PC-3 (cell line): ENCODE measurements around the gene NMD3. TPM values are rescaled to one million over a fixed set of nuclear protein-coding genes. Genes with fewer than 3 reads are reported as not detected.

Experiments
- ATAC-seq: fragments of 200-7000 bp; cut with Tn5 transposase; 2 replicates; pipeline ENCODE4 v1.9.1; 2020; ENCODE audit warnings: mild to moderate bottlenecking, moderate library complexity
- BruUV-seq: library from RNA; stranded (reverse); fragments of 400-500 nt; replicated peaks from 2 replicates; lab custom pipeline; 2021; lab: Mats Ljungman, UMichigan
- CTCF ChIA-PET: fragments of 300-600 bp; sonication (Branson Sonifier 250); formaldehyde crosslinking; loops from one replicate; lab custom pipeline; 2022; ENCODE audit warnings: antibody characterized with exemption; lab: Charles Lee
- POLR2A ChIA-PET: fragments of 300-600 bp; sonication (Branson Sonifier 250); formaldehyde crosslinking; loops from one replicate; lab custom pipeline; 2022; ENCODE audit warnings: antibody characterized with exemption; ENCODE audit not compliant: unreplicated experiment; lab: Charles Lee
- DNase-seq: peaks from one replicate; pipeline ENCODE4 v3.0.0-alpha.2; 2015
- H2AFZ ChIP-seq: fragments of 300-600 bp; sonication (generic); 2 replicates; pipeline ENCODE4 v1.6.0; 2016; ENCODE audit warnings: antibody characterized with exemption, low read length
- H3F3A ChIP-seq: fragments of 300-600 bp; sonication (generic); one replicate; pipeline ENCODE4 v1.6.0; 2017; ENCODE audit warnings: antibody characterized with exemption, low read length, control low read depth, mild to moderate bottlenecking; ENCODE audit not compliant: unreplicated experiment
- H3K27ac ChIP-seq: fragments of 300-600 bp; sonication (generic); 2 replicates; pipeline ENCODE4 v1.5.1; 2016; ENCODE audit warnings: mild to moderate bottlenecking, low read length
- H3K27me3 ChIP-seq: fragments of 300-600 bp; sonication (generic); 2 replicates; pipeline ENCODE4 v1.6.1; 2016; ENCODE audit warnings: low read length, mixed read lengths
- H3K36me3 ChIP-seq: fragments of 300-600 bp; sonication (generic); 2 replicates; pipeline ENCODE4 v1.6.1; 2016; ENCODE audit warnings: low read depth, mixed run types, low read length, mixed read lengths
- H3K4me1 ChIP-seq: fragments of 300-600 bp; sonication (generic); 2 replicates; pipeline ENCODE4 v1.5.1; 2016; ENCODE audit warnings: low read length; ENCODE audit not compliant: insufficient read depth
- H3K4me2 ChIP-seq: fragments of 300-600 bp; sonication (generic); 2 replicates; pipeline ENCODE4 v1.6.0; 2016; ENCODE audit warnings: low read length
- H3K4me3 ChIP-seq: fragments of 300-600 bp; sonication (generic); 2 replicates; pipeline ENCODE4 v1.5.1; 2016; ENCODE audit warnings: mild to moderate bottlenecking, low read length, mixed read lengths
- H3K79me2 ChIP-seq: fragments of 300-600 bp; sonication (generic); 2 replicates; pipeline ENCODE4 v1.6.1; 2017; ENCODE audit warnings: low read length, mixed read lengths
- H3K9ac ChIP-seq: fragments of 300-600 bp; sonication (generic); 2 replicates; pipeline ENCODE4 v1.6.0; 2016; ENCODE audit warnings: mild to moderate bottlenecking, low read length
- H3K9me2 ChIP-seq: fragments of 300-600 bp; sonication (generic); replicated peaks from 2 replicates; pipeline ENCODE4 v1.6.1; 2016; ENCODE audit warnings: mixed run types, low read length, mixed read lengths
- H3K9me3 ChIP-seq: fragments of 300-600 bp; sonication (generic); 2 replicates; pipeline ENCODE4 v1.6.1; 2016; ENCODE audit warnings: low read length, mixed read lengths
- H4K20me1 ChIP-seq: fragments of 300-600 bp; sonication (generic); 2 replicates; pipeline ENCODE4 v1.6.1; 2016; ENCODE audit warnings: low read length, mixed read lengths
- CTCF ChIP-seq: fragments of 300-600 bp; sonication (generic); conservative IDR thresholded peaks from 2 replicates; pipeline ENCODE4 v1.5.1; 2017; ENCODE audit warnings: antibody characterized with exemption, low read depth, mild to moderate bottlenecking, low read length
- EZH2 ChIP-seq: fragments of 300-600 bp; sonication (generic); IDR thresholded peaks from one replicate; pipeline ENCODE4 v1.6.1; 2017; ENCODE audit warnings: antibody characterized with exemption, mild to moderate bottlenecking, low read length; ENCODE audit not compliant: unreplicated experiment
- EZH2phosphoT487 ChIP-seq: fragments of 300-600 bp; sonication (generic); IDR thresholded peaks from 2 replicates; pipeline ENCODE4 v1.6.1; 2018; ENCODE audit warnings: mild to moderate bottlenecking, antibody characterized with exemption, low read length, borderline replicate concordance
- intact Hi-C: fragments of 100-400 bp; cut with micrococcal nuclease; formaldehyde crosslinking; loops from 2 replicates; pipeline ENCODE4 v1.9.0; 2023
- total RNA-seq: library from RNA; depleted of rRNA; stranded (reverse); fragments of >200 nt; gene quantifications from 2 replicates; pipeline ENCODE4 v1.2.3, GENCODE V29; 2014

The NMD3 gene
- total RNA-seq, 1 experiment from 2014 or later: 72.6 TPM

GRCh38 chr3:161263057-161263456 is 41.9 kb downstream of the NMD3 start:
- ATAC-seq: no peak
- POLR2A ChIA-PET: no interaction called here
- peak; percentile 54 for DNase-seq

GRCh38 chr3:161264852-161265251 is 43.7 kb downstream of the NMD3 start:
- H3K4me2 ChIP-seq: no peak overlapping the region
- no peak for ATAC-seq
- no peaks in the 10 kb centered on the region for H3K9me2 ChIP-seq
- peaks cover 51% of the 10 kb centered on the region for H3K36me3 ChIP-seq
- no TSS peak for BruUV-seq
- no peak overlapping the region for H3K9ac ChIP-seq
- no peak for DNase-seq
- peaks cover 13% of the 10 kb centered on the region for H3F3A ChIP-seq
- no peak for TF ChIP-seq EZH2
- no peak for TF ChIP-seq CTCF
- TF ChIP-seq EZH2phosphoT487: no peak
- H3K27me3 ChIP-seq: no peaks in the 10 kb centered on the region
- intact Hi-C loops: loop anchor here (5.0 kb wide), 1 partner anchor 43 kb away; the partner anchor contains the start of gene NMD3
- H3K27ac ChIP-seq: peak overlapping the region; percentile 98
- H4K20me1 ChIP-seq: no peaks in the 10 kb centered on the region
- H3K79me2 ChIP-seq: no peaks in the 10 kb centered on the region
- no peak overlapping the region for H2AFZ ChIP-seq
- H3K9me3 ChIP-seq: 0 out of 2 replicates have a peak, but pooled peaks cover 6% of the 10 kb centered on the region
- ChIA-PET POLR2A (no interaction called here), CTCF (no interaction called here)
- peaks cover 52% of the 10 kb centered on the region for H3K4me1 ChIP-seq
- H3K4me3 ChIP-seq: no peak overlapping the region

More at GRCh38 chr3:161263057-161263456, 41.9 kb downstream of the NMD3 start:
- no peak overlapping the region for H3K9ac ChIP-seq
- H3K9me3 ChIP-seq: 0 out of 2 replicates have a peak, but pooled peaks cover 6% of the 10 kb centered on the region
- no peak overlapping the region for H2AFZ ChIP-seq
- H3K36me3 ChIP-seq: peaks cover 56% of the 10 kb centered on the region
- H3K4me3 ChIP-seq: no peak overlapping the region
- CTCF ChIA-PET: no interaction called here
- intact Hi-C loops: no loop called here
- H3K79me2 ChIP-seq: no peaks in the 10 kb centered on the region
- no peaks in the 10 kb centered on the region for H3K9me2 ChIP-seq
- H3K27me3 ChIP-seq: no peaks in the 10 kb centered on the region
- peak overlapping the region; percentile 26 for H3K27ac ChIP-seq
- no peaks in the 10 kb centered on the region for H4K20me1 ChIP-seq
- no peak overlapping the region for H3K4me2 ChIP-seq
- no TSS peak for BruUV-seq
- H3K4me1 ChIP-seq: peaks cover 36% of the 10 kb centered on the region
- H3F3A ChIP-seq: peaks cover 13% of the 10 kb centered on the region
- TF ChIP-seq CTCF: no peak
- no peak for TF ChIP-seq EZH2
- TF ChIP-seq EZH2phosphoT487: no peak

GRCh38 chr3:161265916-161266571 is 44.9 kb downstream of the NMD3 start:
- TF ChIP-seq CTCF: no peak
- peak overlapping the region; percentile 85 for H3K4me2 ChIP-seq
- intact Hi-C loops: loop anchor here (1.0 to 5.0 kb wide), 2 partner anchors 44 to 146 kb away; partner anchors contain the start of gene NMD3

More at GRCh38 chr3:161265916-161266571, 44.9 kb downstream of the NMD3 start:
- DNase-seq (peak; percentile 53), ATAC-seq (peak; percentile 47)
- CTCF ChIA-PET: interaction anchor here (0.6 kb wide), 1 partner anchor 688 kb away, joined by 5 read pairs; no protein-coding TSS in a partner anchor
- POLR2A ChIA-PET: interaction anchor here (0.6 kb wide), 1 partner anchor 1185 kb away, joined by 3 read pairs; no protein-coding TSS in a partner anchor
- peaks cover 52% of the 10 kb centered on the region for H3K4me1 ChIP-seq
- H2AFZ ChIP-seq: no peak overlapping the region
- H3K36me3 ChIP-seq: peaks cover 44% of the 10 kb centered on the region
- 0 out of 2 replicates have a peak, but pooled peaks cover 6% of the 10 kb centered on the region for H3K9me3 ChIP-seq
- H3F3A ChIP-seq: peaks cover 13% of the 10 kb centered on the region
- H3K27me3 ChIP-seq: no peaks in the 10 kb centered on the region
- peak overlapping the region; percentile 98 for H3K27ac ChIP-seq
- TSS peak; percentile 53 for BruUV-seq
- peak overlapping the region; percentile 0; the same call in 1 of the 2 replicates for H3K4me3 ChIP-seq
- H3K9ac ChIP-seq: peak overlapping the region; percentile 71
- no peaks in the 10 kb centered on the region for H3K9me2 ChIP-seq
- H4K20me1 ChIP-seq: no peaks in the 10 kb centered on the region
- H3K79me2 ChIP-seq: no peaks in the 10 kb centered on the region
